HL-60 (cell line): Measurements from ENCODE around the gene DNMT1.

Experiments used
- DNase-seq, 2 experiments: peaks; one replicate each; pipeline ENCODE4 v3.0.0-alpha.2; 2010 to 2020; ENCODE audit warnings: low read depth in 1 of 2, low spot score in 1 of 2
- H3K27ac ChIP-seq: fragments of 250-450 bp; sonication (Bioruptor Pico); replicated peaks from 2 replicates; pipeline ENCODE4 v1.5.1; 2020; ENCODE audit warnings: mild to moderate bottlenecking, moderate library complexity
- H3K27me3 ChIP-seq: fragments of 250-450 bp; sonication (Bioruptor Pico); 2 replicates; pipeline ENCODE4 v1.5.1; 2021; ENCODE audit warnings: mild to moderate bottlenecking, moderate library complexity; ENCODE audit not compliant: insufficient read depth, poor library complexity, severe bottlenecking
- H3K4me3 ChIP-seq: replicated peaks from 2 replicates; pipeline ENCODE4 v1.5.1; 2011; ENCODE audit warnings: mild to moderate bottlenecking, control low read depth, low read length; ENCODE audit not compliant: insufficient read depth
- CTCF ChIP-seq: IDR thresholded peaks from one replicate; pipeline ENCODE4 v1.5.1; 2011; ENCODE audit warnings: low read length, control low read depth, inconsistent platforms; ENCODE audit not compliant: insufficient read depth
- GABPA ChIP-seq: IDR thresholded peaks from 2 replicates; pipeline ENCODE4 v1.6.1; 2012; ENCODE audit warnings: low read depth
- POLR2AphosphoS5 ChIP-seq: IDR thresholded peaks from 2 replicates; pipeline ENCODE4 v1.6.1; 2012; ENCODE audit warnings: low read depth
- REST ChIP-seq: IDR thresholded peaks from 2 replicates; pipeline ENCODE4 v1.6.1; 2012; ENCODE audit warnings: low read depth; ENCODE audit not compliant: insufficient replicate concordance
- SPI1 ChIP-seq: IDR thresholded peaks from 2 replicates; pipeline ENCODE4 v1.6.1; 2012; ENCODE audit warnings: low read depth, mild to moderate bottlenecking, borderline replicate concordance

The DNMT1 gene

GRCh38 chr19:10142701-10143375, 51.9 kb downstream of the DNMT1 start:
- Histone ChIP-seq H3K27me3 (no peaks in the 10 kb centered on the region), H3K4me3 (no peak overlapping the region), H3K27ac (no peak overlapping the region)
- no peak for DNase-seq
- TF ChIP-seq GABPA (no peak), CTCF (no peak), POLR2AphosphoS5 (no peak), SPI1 (no peak), REST (no peak)

GRCh38 chr19:10141973-10142372, 52.8 kb downstream of the DNMT1 start:
- no peak overlapping the region for H3K27ac ChIP-seq
- TF ChIP-seq REST (no peak), POLR2AphosphoS5 (no peak), SPI1 (no peak), CTCF (no peak)
- H3K4me3 ChIP-seq: no peak overlapping the region
- DNase-seq: no peak
- H3K27me3 ChIP-seq: no peaks in the 10 kb centered on the region

- H3K27me3 ChIP-seq: no peaks in the 10 kb centered on the region
- no peak for TF ChIP-seq REST
- TF ChIP-seq GABPA: no peak
- TF ChIP-seq POLR2AphosphoS5: no peak
- TF ChIP-seq CTCF: no peak
- TF ChIP-seq SPI1: no peak
- no peak overlapping the region for H3K27ac ChIP-seq
- no peak overlapping the region for H3K4me3 ChIP-seq
- DNase-seq: no peak
Observed at GRCh38 chr19:10141479-10141878, 53.3 kb downstream of the DNMT1 start.
